Esophagus muscularis mucosa (tissue), 4 donors: ENCODE data around the gene KCNJ10. TPM values are rescaled to one million over a fixed set of nuclear protein-coding genes. Genes with fewer than 3 reads are reported as not detected.

Experiments
- DNase-seq: peaks from one replicate; pipeline ENCODE4 v3.0.0-alpha.2; 2017; ENCODE audit errors: extremely low spot score
- H3K27ac ChIP-seq, 4 donors: fragments of 200-600 bp; sonication (generic); replicated peaks in 1 of 4; 1 replicate in 3 of 4; 2 replicates in 1 of 4; pipeline ENCODE4 v1.5.1; 2016 to 2019; ENCODE audit warnings: mild to moderate bottlenecking in 1 of 4
- H3K27me3 ChIP-seq, 4 donors: fragments of 200-600 bp; sonication (generic); one replicate each; pipeline versions ENCODE4 v1.5.1 to v1.6.0; 2016 to 2019
- H3K36me3 ChIP-seq, 4 donors: fragments of 200-600 bp; sonication (generic); one replicate each; pipeline ENCODE4 v1.5.1; 2016 to 2019
- H3K4me1 ChIP-seq, 4 donors: fragments of 200-600 bp; sonication (generic); one replicate each; pipeline ENCODE4 v1.5.1; 2016 to 2019
- H3K4me3 ChIP-seq, 4 donors: fragments of 200-600 bp; sonication (generic); 1 replicate in 2 of 4; 2 replicates in 2 of 4; pipeline ENCODE4 v1.5.1; 2016 to 2019; ENCODE audit warnings: mild to moderate bottlenecking in 4 of 4, moderate library complexity in 1 of 4
- H3K9me3 ChIP-seq, 4 donors: fragments of 200-600 bp; sonication (generic); 1 replicate in 3 of 4; 2 replicates in 1 of 4; pipeline ENCODE4 v1.5.1; 2016 to 2019
- CTCF ChIP-seq, 3 experiments: fragments of 200-600 bp in 2 of 3; fragments of 450-650 bp in 1 of 3; sonication (generic) in 2 of 3; IDR thresholded peaks; one replicate each; pipeline ENCODE4 v1.5.1; 2017 to 2019; ENCODE audit warnings: antibody characterized with exemption in 3 of 3, mild to moderate bottlenecking in 2 of 3, moderate library complexity in 1 of 3
- EP300 ChIP-seq: sonication (generic); formaldehyde crosslinking; IDR thresholded peaks from one replicate; pipeline ENCODE4 v1.6.1; 2017; ENCODE audit warnings: antibody characterized with exemption
- POLR2A ChIP-seq: fragments of 450-650 bp; IDR thresholded peaks from one replicate; pipeline ENCODE4 v1.6.1; 2017; ENCODE audit warnings: antibody characterized with exemption, moderate library complexity, mild to moderate bottlenecking, low read depth
- POLR2AphosphoS5 ChIP-seq, 2 donors: sonication (generic); formaldehyde crosslinking; IDR thresholded peaks; one replicate each; pipeline ENCODE4 v1.6.1; 2017; ENCODE audit warnings: antibody characterized with exemption in 2 of 2
- WGBS: methylation state at CpG from one replicate; pipeline ENCODE4 v1.1.5; 2018; 5-methylcytosine and 5-hydroxymethylcytosine counted together
- intact Hi-C: fragments of 100-400 bp; cut with DNase I; formaldehyde crosslinking; loops from one replicate; pipeline ENCODE4 v1.15.1; 2023
- total RNA-seq, 4 donors: library from RNA; depleted of rRNA; stranded (reverse); fragments of >200 nt; gene quantifications; one replicate each; pipeline versions ENCODE4 v1.1.0 to v1.2.1, GENCODE V29; 2016

KCNJ10 gene
- total RNA-seq, 4 donors from 2014 or later = 0.06 TPM; not detected in 3

- Histone ChIP-seq H3K27me3 (peaks cover 0 to 12% (median 0%) of the 10 kb centered on the region in 4 donors), H3K36me3 (no peaks in the 10 kb centered on the region), H3K4me3 (no peak overlapping the region), H3K9me3 (no peaks in the 10 kb centered on the region), H3K27ac (no peak overlapping the region), H3K4me1 (no peaks in the 10 kb centered on the region)
- WGBS = 74% methylated on average over 9 of the region's 9 CpGs
- intact Hi-C loops = no loop called here
- TF ChIP-seq POLR2AphosphoS5 (IDR thresholded peaks at IDR 0.05) = no peak
- no peak for TF ChIP-seq POLR2A
- no peak for TF ChIP-seq EP300
- TF ChIP-seq CTCF (IDR thresholded peaks at IDR 0.05) = no peak
- DNase-seq = no peak
Measured at GRCh38 chr1:159970932-159971342, 99.0 kb downstream of the KCNJ10 start.

GRCh38 chr1:159968901-159969300 lies 101.1 kb downstream of the KCNJ10 start:
- H3K9me3 ChIP-seq = no peaks in the 10 kb centered on the region
- H3K36me3 ChIP-seq = no peaks in the 10 kb centered on the region
- intact Hi-C loops = no loop called here
- DNase-seq = no peak
- no peak overlapping the region for H3K27ac ChIP-seq
- no peaks in the 10 kb centered on the region for H3K4me1 ChIP-seq
- H3K27me3 ChIP-seq = peaks cover 0 to 12% (median 0%) of the 10 kb centered on the region in 4 donors
- no peak for TF ChIP-seq POLR2A
- TF ChIP-seq EP300 = no peak
- no peak for TF ChIP-seq POLR2AphosphoS5 (IDR thresholded peaks at IDR 0.05)
- TF ChIP-seq CTCF (IDR thresholded peaks at IDR 0.05) = no peak
- WGBS = 94% methylated on average over 3 of the region's 3 CpGs
- H3K4me3 ChIP-seq = no peak overlapping the region

DNA sequence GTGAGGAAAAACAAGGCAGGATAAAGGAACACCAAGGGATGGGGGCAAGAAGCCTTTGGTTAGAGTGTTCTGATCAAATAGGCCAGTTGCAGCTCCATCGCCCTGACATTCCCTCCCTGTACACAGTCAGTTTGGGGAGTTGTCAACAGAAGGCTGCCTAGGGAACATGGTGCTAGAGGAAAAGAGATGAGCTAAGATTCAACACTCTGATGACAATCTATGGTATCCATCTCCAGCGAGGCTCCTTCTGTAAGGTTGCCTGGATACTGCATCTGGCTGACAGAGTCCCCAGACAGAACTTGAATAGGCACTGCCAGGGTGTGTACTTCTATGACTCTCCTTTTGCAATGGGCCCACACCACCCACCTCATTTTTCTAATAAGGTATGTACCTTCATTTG lies 104.7 kb downstream of the KCNJ10 start:
- Histone ChIP-seq H3K4me3 (no peak overlapping the region), H3K36me3 (no peaks in the 10 kb centered on the region), H3K27ac (no peak overlapping the region), H3K27me3 (no peaks in the 10 kb centered on the region), H3K9me3 (no peaks in the 10 kb centered on the region), H3K4me1 (peaks cover 0 to 6% (median 3%) of the 10 kb centered on the region in 4 donors)
- DNase-seq = no peak
- intact Hi-C loops = no loop called here
- TF ChIP-seq POLR2A (no peak), POLR2AphosphoS5 (IDR thresholded peaks at IDR 0.05) (no peak), CTCF (IDR thresholded peaks at IDR 0.05) (no peak), EP300 (no peak)
- WGBS = 92% methylated on average over 2 of the region's 2 CpGs

GRCh38 chr1:159964144-159964543 lies 105.8 kb downstream of the KCNJ10 start:
- Histone ChIP-seq H3K4me1 (peaks cover 0 to 6% (median 3%) of the 10 kb centered on the region in 4 donors), H3K27ac (no peak overlapping the region), H3K27me3 (no peaks in the 10 kb centered on the region), H3K4me3 (no peak overlapping the region), H3K9me3 (no peaks in the 10 kb centered on the region), H3K36me3 (no peaks in the 10 kb centered on the region)
- WGBS = 73% methylated on average over 3 of the region's 3 CpGs
- intact Hi-C loops = no loop called here
- TF ChIP-seq EP300 (no peak), POLR2A (no peak), POLR2AphosphoS5 (IDR thresholded peaks at IDR 0.05) (no peak), CTCF (IDR thresholded peaks at IDR 0.05) (no peak)
- no peak for DNase-seq

DNA sequence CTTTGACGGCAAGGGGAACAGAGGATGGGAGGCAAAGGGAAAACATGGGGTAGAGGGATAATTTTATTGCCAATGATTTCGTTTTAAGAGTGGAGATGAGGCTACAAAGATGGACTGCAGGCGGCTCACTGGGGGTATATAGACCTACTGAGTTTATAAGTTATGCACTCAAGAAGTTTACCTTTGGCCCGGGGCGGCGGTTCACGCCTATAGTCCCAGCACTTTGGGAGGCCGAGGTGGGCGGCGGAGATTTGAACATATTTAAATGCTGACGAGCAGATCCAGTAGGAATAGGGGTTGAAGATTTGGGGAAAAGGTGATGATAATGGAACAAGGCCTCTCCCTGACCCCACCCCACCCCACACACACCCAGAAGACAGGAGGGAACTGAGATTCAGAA lies 107.8 kb downstream of the KCNJ10 start:
- no peaks in the 10 kb centered on the region for H3K36me3 ChIP-seq
- H3K27me3 ChIP-seq = no peaks in the 10 kb centered on the region
- intact Hi-C loops = no loop called here
- peaks cover 0 to 6% (median 3%) of the 10 kb centered on the region in 4 donors for H3K4me1 ChIP-seq
- no peak overlapping the region for H3K27ac ChIP-seq
- no peak for DNase-seq
- 92% methylated on average over 11 of the region's 11 CpGs for WGBS
- H3K9me3 ChIP-seq = no peaks in the 10 kb centered on the region
- H3K4me3 ChIP-seq = peak overlapping the region in 1 of 4 donors; percentile 10
- TF ChIP-seq POLR2A = no peak
- TF ChIP-seq EP300 = no peak
- TF ChIP-seq CTCF (IDR thresholded peaks at IDR 0.05) = no peak
- TF ChIP-seq POLR2AphosphoS5 (IDR thresholded peaks at IDR 0.05) = no peak
